NCI-H1436 treated with DMSO at 0.1 percent for 48 hours (cell line): ENCODE data around the gene AGMO.

Source experiments
- DNase-seq: peaks from one replicate; lab custom pipeline; 2025; lab: John Stamatoyannopoulos, UW

The AGMO gene

GRCh38 chr7:15218261-15218660 is 343.6 kb downstream of the AGMO start:
- DNase-seq: no peak

- DNase-seq: no peak
Measured at GRCh38 chr7:15215616-15216015, 346.2 kb downstream of the AGMO start.

GRCh38 chr7:15214976-15215375 is 346.8 kb downstream of the AGMO start:
- DNase-seq: no peak

DNA sequence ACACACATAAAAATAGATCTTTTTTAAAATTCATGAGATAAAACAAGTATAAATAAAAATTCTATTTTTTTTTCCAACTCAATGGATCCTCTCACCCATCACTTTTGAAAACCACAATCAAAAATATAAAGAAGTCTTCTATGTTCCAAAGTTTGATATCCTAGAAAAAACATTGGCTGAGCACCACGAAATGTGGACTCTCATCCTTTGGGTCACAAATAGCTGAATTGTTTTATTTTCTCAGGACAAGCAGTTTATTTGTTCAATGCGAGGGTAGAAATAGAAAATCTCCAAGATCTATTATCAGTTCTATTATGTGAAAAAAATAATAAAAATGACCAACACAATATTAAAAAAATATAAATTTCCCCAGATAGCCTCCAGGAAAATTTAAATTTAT is 348.7 kb downstream of the AGMO start:
- DNase-seq: no peak

DNA sequence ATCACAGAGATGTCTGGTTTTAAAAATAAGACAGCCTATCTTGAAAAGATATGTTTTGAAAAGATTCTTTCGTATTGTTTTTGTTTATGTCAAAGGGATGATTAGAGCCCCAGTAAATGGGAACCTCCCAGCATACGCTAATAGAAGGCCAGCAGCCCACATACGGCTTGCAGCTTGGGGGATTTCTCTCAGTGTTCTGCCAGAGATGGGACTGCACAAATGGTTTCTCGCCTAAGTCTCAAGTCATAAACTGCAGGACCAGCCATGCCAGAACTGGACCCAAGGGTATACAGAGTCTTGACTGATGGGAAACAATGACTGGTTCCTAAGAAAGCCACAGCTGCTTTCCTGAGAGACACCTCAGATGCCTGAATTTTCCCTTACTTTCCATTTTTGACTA is 352.4 kb downstream of the AGMO start:
- DNase-seq: no peak

DNA sequence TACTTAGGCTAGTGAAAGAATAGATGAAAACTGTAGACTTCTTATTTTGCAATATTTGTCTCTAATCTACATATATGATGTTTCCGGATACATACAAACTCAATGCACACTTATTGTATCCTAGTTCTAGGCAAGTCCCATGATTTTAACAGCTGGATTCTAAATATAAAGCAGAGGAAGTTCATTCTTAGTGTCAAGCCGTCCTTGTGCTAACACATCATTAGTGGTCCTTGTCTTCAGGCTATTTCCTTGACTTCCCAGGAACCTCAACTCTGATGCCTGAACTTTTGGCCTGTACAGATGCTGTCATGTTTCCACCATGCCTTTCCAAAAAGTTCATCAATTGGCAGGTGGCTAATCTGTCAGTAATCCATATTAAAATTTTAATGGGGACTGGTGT is 357.4 kb downstream of the AGMO start:
- no peak for DNase-seq

GRCh38 chr7:15199482-15199881 is 362.3 kb downstream of the AGMO start:
- no peak for DNase-seq

DNA sequence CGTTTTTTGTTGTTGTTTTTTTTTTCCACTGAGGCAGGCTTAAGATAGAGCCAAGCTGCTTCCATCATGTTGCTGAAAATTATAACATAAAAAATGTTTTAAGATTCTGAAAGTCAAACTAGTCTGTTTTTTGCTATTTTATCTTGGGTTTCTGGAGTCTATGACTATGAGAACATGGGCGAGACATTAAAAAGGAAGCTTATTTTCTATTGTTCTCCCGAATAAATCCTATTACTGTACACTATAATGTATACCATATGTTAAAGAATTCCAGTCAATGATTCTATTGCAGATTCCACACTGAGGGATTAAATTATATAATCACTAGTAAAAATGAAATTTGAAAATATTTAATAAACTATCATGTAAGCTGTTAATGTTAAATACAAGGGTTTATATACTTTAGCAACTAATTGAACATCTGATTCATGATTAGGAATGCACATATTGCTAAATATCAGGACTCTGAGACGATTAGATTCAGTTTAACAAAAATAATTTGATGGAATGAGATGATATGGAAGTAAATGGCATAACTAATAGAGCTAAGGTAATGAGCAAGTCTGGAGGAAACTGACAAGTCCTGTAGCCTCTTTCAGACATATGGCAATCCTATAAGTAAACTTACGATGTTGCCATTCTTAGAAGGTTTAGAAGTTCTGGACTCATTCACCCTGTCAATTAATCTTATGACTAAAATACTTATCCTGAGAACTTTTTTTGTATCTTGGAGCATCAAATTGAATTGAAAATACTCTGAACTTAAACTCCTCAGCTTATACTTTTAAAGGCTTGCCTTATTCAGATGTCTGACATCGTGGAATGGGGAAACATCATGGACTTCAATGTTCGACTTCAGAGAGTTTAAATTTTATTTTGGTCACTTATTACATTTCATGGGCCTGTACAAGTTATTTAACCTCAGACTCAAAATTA is 364.5 kb downstream of the AGMO start:
- DNase-seq: no peak

DNA sequence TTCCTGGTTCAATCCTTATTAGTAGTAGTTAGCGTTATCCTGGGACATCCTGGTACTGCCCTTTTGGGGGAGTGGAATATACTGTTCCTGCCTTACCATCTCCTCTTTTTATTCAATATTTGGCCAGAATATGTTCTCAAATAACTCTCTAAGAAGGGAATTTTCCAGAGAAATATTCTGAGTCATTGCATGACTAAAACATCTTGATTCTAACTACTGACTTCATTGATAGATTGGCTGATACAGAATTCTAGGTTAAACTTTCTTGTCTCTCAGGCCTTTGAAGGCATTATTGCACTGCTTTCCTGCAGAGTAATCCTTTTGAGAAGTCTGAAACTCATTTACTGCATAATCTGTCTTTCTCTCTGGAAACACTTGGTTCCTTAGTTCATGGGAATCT is 383.8 kb downstream of the AGMO start:
- DNase-seq: no peak

DNA sequence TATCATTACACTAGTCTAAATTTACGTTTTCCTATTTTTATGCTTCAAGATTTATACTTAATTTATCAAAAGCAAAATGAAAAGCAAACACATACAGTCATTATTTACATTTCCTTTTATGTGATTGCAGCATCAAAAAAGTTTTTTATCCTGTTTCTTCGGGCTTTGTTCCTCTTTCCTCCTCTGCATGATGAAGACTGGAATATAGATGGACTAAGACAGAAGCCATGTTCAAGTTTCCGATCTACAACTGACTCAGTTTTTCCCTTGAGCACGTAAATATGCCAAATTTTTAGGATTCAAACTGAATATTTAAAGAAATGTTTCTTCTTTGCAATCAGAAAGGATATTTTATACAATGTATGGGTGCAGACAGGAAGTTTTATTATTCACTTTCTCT is 385.7 kb downstream of the AGMO start:
- DNase-seq: no peak

GRCh38 chr7:15175152-15175551 is 386.7 kb downstream of the AGMO start:
- DNase-seq: no peak

DNA sequence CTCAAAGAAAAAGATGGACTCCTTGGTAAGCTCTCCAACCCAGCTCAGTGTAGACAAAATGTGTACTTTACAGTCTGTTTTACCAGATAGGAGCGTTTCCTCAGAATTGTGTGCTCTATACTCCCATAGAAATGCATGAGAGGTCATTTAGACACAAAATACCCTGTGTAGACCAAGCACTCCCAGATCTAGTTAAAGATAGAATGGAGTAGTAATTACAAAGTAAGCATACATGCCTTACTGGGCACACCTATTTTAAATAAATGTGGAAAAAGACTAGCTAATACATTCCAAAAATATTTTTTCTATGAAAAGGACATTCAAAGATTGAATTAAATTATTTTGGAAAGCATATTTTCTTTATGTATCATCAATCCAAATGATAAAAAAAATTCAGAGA is 387.3 kb downstream of the AGMO start:
- no peak for DNase-seq

DNA sequence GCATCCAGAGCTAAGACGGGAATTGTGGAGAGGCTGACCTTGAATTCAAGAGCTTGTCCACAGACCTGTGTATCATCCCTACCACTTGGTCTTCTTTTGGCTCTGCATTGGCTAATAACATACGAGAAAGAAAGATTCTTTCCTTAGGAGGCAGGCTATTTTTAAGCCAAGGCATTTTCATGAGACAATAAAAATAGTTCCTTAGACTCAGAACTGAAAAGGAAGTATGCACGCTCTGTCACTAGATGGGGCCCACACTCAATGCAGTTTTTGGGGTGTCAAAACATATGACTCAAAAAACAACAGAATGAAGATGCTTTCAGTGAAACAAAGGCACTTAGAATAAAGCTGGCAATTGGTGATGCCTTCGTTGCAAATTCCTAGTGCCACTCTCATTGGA is 393.3 kb downstream of the AGMO start:
- no peak for DNase-seq

- DNase-seq: no peak
Measured at GRCh38 chr7:15167912-15168311, 393.9 kb downstream of the AGMO start.

GRCh38 chr7:15166620-15167019 is 395.2 kb downstream of the AGMO start:
- DNase-seq: no peak

GRCh38 chr7:15159261-15159660 is 402.6 kb downstream of the AGMO start:
- DNase-seq: no peak

DNA sequence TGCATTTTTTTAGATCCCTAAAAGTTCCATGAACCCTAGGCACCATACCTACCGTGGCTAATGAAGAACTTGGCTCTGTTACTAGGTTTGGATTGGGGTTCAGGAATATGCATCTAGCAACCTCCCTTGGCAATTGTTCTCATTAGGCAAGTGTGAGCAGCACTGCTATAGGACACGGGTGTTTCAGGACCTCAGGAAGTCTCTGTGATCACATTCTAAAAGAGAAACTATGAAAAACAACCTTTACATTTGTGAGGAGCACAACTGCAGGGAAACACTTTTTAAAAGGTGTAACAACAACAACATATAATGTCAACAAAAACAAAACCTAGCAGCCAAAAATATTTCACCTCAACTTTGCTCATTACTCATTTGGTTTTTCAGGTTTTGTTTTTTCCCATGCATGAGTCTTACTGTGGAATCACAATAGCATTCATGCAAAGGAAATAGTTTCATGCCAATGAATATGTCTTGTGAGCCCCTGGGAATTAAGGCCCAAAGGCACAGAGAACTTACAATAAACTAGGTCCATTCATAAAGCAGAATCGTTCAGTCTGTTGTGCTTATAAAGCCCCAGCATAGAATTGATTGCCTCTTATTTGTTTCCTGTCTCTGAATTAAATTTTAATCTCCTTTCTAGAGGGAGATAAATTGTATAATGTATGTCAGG is 403.5 kb downstream of the AGMO start:
- DNase-seq: no peak
